Stimulated activated CD8-positive, alpha-beta memory T cell treated with anti-CD3 and anti-CD28 coated beads, Interleukin-4, amount 100 ng/mL, for 24 hours (primary cell): ENCODE results near the gene CNIH4.
"Not testable (repeated sequence)": the region's sequence is repeated elsewhere in the genome, so short reads cannot be mapped to it uniquely, and the experiment has no call there.

Source experiments
- DNase-seq: peaks from one replicate; pipeline ENCODE4 v3.0.0-alpha.2; 2020; ENCODE audit warnings: low read depth

Gene CNIH4

DNA sequence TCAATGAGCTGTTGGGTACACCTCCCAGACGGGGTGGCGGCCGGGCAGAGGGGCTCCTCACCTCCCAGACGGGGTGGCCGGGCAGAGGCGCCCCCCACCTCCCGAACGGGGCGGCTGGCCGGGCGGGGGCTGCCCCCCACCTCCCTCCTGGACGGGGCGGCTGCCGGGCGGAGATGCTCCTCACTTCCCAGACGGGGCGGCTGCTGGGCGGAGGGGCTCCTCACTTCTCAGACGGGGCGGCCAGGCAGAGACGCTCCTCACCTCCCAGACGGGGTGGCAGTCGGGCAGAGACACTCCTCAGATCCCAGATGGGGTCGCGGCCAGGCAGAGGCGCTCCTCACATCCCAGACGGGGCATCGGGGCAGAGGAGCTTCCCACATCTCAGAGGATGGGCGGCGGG lies 7.0 kb upstream of the CNIH4 start:
- DNase-seq, result not testable (repeated sequence)

DNA sequence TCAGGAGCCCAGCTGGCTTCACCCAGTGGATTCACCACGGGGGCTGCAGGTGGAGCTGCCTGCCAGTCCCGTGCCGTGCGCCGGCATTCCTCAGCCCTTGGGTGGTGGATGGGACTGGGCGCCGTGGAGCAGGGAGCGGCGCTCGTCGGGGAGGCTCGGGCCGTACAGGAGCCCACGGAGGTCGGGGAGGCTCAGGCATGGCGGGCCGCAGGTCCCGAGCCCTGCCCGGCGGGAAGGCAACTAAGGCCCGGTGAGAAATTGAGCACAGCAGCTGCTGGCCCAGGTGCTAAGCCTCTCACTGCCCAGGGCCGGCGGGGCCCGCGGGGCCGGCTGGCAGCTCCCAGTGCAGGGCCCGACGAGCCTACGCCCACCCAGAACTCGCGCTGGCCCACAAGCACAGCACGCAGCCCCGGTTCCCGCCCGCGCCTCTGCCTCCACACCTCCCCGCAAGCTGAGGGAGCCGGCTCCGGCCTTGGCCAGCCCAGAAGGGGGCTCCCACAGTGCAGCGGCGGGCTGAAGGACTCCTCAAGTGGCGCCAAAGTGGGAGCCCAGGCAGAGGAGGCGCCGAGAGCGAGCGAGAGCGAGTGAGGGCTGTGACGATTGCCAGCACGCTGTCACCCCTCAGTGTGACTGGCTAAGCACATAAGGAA lies 4.1 kb upstream of the CNIH4 start:
- DNase-seq, result not testable (repeated sequence)

DNA sequence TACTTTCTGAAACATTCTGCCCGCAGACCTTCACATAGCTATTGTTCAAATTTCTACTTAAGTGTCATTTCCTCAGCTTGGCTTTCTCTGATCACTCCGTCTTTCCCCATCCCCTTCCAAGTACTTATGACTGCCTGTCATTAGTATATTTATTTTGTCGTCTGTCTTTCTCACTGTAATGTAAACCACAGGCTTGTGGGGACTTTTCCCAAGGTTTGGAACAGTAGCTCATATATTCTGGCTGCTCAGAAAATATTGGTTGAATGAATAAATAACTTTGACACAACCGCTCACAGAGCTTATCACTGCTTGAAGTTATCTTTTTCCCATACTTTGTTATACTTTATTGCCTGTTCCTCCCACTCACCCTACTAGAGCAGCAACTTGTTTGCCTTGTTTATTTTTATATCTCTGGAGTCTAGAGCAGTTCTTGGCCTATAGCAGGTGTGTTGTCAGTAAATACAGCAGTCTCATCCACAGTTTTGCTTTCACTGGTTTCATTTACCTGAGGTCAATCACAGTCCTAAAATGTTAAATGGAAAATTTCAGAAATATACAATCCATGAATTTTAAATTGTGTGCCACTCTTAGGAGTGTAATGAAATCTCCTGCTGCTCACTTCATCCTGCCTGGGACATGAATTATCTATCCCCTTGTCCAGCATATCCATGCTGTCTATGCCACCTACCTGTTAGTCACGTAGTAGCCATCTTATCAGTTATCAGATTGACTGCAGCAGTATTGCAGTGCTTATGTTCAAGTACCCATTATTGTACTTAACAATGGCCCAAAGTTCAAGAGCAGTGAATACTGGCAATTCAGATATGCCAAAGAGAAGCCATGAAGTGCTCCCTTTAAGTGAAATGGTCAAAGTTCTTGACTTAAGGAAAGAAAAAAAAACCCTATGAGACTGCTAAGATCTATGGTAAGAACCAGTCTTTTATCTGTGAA lies 2.4 kb upstream of the CNIH4 start:
- DNase-seq, result no peak

DNA sequence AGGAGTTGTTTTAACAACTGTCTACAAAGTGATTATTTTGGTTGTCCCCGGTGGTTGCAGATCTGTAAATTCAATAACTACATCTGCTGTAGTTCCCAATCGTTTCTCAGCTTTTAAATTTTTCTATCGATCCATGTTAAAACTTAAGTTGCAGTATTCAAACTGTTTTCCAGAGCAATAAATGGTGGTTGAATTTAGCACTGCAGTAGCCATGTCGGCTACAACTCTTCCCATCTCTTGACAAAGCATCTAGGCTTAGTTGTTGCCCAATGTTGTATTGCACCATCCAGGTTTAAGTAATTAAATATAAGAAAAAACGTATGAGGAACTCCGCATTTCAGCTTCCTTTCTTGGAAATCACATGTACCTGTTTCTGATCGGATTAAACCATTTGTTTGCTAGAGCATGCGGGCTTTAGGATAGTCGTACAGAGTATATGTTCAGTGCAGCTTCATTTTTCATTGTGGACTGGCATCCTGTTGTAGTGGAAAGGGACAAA lies 996 bp downstream of the CNIH4 start:
- DNase-seq, result no peak

DNA sequence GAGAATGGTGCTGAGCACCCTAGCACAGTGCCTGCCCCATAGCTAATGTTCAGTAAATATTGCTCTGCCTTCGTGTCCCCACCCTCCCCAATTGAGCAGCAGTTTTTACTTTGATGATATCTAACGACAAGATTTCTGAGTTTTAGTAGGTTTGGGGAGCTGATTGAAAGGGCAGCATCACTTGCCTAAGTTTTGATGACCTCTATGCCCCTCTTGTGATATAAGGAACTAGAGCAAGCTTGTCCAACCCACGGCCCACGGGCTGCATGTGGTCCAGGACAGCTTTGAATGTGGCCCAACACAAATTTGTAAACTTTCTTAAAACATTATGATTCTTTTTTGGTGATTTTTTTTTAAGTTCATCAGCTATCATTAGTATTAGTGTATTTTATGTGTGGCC lies 1.6 kb downstream of the CNIH4 start:
- DNase-seq, result no peak

DNA sequence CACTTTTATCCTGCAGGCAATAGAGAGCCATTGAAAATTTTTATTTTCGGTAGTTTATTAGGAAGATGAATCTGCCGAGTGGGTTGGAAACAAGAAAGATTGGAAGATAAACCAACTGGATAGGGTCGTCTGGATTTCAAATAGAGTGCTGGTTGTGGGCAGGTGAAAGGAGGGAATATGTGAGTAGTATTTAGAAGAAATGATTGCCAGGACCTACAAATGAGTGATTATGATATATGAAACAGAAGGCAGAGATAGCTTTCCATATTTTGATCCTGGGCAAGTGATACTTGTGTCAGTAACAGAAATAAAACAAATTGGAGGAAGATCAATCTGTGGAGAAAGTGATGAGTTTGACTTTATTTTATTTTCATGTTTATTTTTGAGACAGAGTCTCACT lies 2.5 kb downstream of the CNIH4 start:
- no peak for DNase-seq

DNA sequence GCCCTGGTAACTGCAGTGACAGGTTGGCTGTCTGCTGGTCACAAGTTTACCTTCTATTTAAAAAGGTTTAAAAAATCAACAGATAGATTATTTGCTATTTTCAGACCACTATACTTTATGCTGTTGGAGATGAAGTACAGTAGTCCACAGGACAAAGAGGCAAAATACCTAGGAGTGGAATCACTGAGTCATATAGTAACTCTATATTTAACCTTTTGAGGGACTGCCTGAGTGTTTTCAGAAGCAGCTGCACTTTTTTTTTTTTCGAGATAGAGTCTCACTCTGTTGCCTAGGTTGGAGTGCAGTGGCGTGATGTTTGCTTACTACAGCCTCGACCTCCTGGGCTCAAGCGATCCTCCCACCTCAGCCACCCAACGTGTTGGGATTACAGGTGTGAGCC lies 11.7 kb downstream of the CNIH4 start:
- DNase-seq, result no peak

DNA sequence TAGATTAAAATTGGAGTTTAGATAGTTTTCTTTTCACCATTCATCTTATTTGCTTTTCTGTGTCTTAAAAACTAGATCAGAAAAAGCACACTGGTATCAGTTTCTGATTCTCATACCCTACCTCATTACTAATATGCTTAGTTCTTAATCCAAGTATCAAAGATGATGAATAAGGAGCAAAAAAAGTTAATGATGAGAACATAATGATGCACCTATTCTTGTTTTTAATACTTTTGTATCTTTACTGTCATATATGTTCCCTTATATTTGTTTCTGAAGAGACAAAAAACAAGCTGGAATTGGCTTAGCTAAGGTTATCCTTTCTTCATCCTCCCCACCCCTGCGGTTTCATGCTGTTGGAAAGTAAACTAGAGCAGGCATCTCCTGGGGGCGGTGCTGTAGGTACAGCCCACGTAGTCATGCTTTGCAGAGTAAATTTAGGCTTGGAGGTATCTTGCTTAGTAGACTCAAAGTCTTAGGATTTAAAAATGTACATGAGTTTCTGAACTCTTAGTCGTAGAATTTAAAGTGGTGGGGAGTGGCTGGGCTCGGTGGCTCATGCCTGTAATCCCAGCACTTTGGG lies 16.4 kb downstream of the CNIH4 start:
- no peak for DNase-seq

DNA sequence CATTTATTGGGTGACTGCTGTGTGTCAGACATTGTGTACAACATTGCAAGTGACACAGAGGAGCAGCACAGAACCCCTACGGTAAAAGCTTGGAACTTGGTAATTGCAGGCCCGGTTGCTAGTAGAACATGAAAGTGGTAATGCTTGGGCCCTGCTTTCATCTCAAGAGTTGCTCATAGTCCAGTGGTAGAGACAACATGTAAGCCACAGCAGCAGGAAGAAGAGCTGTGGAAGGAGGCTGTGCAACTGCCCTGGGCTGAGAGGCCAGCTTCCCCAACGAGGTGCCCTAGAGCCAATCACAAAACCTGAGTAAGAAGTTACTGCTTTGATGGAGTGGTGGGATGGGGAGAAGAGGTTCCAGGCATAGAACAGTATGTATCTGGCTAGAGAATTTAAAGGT lies 18.4 kb downstream of the CNIH4 start:
- DNase-seq, result no peak

DNA sequence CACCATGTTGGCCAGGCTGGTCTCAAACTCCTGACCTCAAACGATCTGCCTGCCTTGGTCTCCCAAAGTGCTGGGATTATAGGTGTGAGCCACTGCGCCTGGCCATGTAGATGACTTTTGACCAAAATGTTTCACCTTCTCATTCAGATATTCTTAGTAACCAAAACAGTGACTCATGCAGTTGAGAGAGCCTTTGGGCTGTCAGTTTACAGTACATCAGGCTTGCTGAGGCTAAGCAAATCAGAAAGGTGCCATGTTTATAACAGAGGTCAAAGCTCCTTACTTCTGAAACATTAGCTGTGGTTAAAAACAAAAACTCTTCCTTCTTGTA lies 21.0 kb downstream of the CNIH4 start:
- no peak for DNase-seq

DNA sequence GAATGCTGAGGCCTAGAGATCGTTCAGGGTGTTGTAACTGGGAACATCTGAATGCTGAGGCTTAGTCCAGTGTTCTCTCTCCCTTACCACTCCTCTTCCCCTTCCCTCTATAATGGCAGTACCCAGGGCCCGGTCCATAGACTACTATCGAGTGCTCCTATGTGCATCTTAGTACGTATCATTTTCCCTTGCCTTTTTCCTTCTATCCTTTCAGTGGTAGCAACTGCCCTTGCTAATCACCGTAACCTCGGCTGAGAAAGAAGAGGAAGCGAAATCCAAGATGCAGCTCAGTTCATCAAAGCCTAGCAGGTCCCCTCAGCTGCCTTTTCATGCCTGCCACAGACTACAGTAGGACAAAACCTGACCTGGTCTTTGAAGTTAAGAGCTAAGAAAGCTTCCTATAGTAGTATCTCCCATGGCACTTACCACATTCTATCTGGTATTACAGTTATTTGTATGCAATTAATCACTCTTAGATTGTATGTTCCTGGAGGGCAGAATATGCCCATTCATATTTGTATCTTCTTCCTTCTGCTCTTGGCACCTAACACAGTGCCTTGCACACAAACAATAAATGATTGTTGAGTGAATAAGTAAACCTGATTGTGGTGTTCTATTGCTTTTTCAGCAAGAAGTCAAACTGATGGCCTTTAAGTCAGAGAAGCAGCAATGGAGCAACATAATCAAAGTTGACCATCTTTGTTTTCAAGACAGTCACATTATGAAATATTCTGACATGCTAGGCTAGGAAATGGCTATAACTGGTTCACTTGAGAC lies 22.4 kb downstream of the CNIH4 start:
- no peak for DNase-seq

DNA sequence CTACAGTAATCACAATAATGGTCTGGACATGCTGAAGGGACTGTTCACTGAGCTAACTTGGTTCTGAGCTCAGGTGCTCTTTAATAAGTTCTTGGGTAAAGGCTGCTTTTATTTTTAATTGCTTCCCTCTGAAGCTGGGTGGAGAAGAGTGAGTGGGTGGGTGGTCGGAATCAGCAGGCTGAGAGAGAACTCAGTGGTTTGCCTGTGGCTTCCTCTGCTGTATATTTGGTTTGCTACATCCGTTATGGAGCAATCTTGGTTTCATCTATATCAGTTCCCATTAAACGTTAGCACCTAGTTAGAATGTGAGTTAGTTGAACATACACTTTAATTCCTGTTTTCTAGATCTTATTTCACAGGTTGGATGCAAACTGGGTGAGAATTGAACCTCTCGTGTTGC lies 23.3 kb downstream of the CNIH4 start:
- DNase-seq, result peak; percentile 26

DNA sequence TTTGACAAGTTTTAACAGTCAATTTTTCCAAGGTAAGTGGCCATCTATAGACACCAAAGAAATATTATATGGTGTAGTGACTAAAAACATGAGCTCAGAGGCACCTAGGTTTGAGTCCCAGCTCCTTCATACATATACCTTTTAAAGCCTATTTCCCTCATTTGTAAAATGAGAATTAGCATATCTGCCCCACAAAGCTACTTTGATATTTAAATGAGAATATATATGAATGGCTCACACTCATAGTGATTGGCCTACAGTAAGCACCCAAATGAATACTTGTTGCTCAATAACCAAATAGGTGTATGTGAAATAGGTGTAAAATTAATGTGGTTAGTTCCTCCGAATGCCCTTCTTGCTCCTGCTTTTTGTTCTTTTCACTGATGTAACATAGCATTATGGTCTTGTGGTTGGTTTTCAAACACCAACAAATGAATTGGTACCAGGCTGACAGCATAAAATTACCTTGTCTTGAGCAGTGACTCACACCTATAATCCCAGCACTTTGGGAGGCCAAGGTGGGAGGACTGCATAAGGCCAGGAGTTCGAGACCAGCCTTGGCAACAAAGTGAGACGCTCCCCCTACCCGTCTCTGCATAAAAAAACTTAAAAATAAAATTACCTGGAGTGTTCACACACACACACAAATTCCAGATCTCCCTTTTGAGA lies 25.3 kb downstream of the CNIH4 start:
- DNase-seq, result no peak

DNA sequence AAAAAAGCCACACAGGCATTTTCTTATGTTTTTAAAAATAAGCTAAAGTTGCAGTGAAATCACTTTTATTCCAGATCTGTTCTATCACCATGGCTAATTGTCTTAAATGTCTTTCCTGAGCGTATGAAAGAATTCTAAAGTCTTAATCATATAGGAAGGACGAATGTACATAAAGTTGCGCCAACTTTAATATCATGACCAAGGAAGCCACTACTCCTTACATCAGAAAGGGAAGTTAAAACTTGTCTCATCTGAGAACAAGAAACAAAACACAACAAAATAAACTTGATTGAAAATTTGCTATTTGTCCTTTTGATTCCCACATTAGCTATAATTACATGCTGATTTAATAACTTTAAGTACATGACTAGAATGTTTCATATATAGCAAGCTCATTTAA lies 26.5 kb downstream of the CNIH4 start:
- DNase-seq, result no peak

DNA sequence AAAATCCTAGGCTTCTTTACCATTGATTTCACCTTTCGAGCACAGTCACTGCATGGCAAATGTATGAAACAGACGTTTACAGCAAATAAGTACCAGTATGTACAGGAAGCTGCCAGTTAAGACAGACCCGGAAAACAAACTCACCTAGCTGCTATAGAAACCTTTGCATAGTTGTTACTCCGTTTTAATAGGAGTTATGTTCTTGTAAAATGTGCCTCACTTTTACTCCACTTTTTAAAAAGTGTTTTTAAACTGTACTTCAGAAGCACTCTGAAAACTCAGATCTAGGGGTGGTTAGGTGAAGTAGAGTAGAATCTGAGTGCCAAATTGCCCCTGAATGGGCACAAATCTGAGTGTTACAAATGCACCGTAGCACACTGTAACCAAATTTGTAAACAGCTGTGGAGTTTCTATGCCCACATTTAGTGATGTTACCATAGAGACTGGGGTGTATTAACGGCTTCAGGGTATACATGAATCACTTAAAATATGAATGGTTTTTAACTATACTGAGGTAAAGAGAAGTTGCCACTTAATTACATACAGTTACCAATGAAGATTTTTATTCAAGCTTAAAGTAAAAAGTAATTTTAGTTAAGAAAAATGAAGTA lies 30.7 kb downstream of the CNIH4 start:
- DNase-seq, result no peak

DNA sequence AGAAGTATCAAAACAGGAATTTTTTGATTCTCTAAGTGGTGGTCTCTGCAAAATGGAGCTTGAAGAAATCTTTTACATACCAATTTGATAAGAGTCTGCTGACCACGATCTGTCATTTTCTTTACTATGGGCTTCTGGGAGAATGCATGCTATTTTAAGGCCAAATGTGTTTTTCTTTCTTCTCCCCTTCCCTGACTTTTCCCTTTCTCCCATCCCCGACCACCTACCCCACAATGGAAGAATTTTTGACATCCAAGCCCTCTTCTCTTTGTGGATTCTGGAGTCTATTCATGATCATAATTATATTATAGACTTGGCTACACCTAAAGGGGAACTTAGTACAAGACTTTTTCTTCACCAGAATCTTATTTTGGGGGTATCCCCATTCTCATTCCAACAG lies 31.3 kb downstream of the CNIH4 start:
- DNase-seq, result no peak

DNA sequence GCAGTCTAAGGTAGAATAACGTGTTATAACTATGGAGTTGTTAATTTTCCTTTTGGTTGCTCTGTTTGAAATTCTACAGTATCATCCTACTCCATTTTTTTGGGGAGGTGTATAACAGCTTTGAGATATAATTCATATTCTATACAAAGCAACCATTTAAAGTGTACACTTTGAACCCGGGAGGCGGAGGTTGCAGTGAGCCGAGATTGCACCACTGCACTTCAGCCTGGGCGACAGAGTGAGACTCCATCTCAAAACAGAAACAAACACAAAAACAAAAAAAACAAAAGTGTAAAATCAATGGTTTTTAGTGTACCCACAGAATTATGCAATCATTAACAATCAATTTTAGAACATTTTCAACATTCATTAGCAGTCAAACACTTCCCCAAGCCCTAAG lies 33.8 kb downstream of the CNIH4 start:
- no peak for DNase-seq

DNA sequence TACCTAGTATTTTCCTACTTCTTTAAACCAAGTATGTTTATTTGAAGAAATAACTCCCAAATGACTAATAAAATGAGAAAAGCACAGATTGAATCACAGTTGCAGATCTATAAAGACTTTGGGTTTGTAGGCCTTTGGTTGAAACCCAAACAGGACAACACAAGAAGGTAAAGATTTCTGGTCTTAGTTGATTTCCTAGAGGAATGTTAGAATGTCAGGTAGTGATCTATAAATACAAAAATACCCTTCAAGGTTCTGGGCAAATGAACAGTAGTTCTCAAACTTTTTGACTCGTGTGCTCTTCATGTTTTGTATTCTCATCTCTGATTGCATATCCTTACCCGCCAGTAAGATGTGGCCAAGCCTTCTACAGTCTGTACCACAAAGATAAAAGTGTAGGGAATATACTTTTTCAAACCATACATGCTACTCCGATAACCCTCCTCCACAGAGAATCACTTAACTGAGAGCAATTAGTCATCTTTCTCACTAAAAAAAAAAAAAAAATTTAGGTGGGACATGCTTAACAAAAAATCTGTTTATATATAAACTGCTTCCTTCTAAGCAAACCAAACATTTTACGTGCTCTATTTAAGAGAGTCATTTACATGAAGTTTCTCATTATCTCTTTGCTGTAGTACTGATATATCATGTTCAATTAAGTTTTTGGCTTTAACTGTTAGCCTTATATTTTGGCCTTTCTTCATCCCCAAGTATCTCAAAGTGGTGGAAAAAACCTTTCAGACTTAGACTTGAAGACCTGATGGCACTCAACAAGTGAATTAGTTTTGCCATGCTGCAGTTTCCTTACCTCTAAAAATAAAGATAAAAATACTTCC lies 36.0 kb downstream of the CNIH4 start:
- DNase-seq, result no peak

DNA sequence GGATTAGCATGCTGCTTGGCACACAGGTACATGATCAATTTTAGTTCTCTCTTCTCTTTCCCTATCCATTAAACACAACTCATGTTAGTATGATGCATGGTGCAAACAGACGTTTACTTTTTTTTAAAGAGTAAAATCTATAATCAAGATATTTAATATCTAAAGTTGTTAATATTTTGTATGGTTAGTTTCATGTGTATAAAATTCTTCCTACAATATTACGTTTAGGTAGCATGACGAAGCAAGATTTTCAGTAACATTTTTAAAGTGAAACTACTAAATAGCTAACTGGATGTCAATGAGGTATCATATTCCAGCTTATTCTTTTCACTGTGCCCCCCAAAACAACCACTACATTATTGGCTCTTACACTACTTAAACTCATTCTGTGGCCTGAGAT lies 36.6 kb downstream of the CNIH4 start:
- DNase-seq, result no peak

DNA sequence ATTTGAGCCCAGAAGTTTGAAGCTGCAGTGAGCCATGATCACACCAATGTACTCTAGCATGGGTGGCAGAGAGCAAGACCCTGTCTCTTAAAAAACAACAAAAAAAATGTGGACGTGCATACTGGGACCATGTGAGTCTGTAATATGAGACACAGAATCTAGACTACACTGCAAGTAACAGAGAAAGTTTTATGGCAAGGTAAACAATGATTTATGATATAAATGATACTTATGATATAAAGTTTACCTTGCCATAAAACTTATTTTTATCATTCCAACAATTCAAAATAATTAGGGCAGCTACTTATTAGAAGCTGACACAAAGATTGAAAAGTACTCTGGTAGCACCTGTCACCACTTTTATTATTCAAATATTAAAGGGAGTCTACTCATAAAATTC lies 43.2 kb downstream of the CNIH4 start:
- no peak for DNase-seq
